Stimulated activated CD8-positive, alpha-beta memory T cell treated with anti-CD3 and anti-CD28 coated beads, Interleukin-2, amount 100 ng/mL, for 1 hour (primary cell): Measurements from ENCODE around the gene DIPK1B.

Experiments
- DNase-seq, 2 donors: peaks; one replicate each; pipeline ENCODE4 v3.0.0-alpha.2; 2020; ENCODE audit warnings: low read depth in 2 of 2

Gene DIPK1B

DNA sequence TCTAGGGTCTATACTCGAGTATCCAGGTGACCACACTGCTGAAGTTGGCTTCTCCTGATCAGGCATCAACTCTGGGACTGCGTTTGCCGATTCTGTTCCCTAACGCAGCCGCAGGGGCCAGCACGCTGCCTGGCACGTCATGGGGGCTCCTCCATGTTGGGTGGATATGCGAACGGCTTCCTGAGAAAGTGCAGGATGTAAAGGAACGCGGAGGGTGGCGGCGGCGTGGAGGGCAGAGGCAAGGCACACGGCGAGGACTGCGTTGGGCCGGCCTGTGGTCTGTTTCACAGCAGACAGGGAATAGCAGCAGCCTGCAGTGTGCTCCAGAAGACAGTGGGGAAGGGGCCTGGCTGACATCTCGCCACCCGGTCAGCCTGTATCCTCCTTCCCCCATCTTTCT lies 26.6 kb downstream of the DIPK1B start:
- no peak for DNase-seq

DNA sequence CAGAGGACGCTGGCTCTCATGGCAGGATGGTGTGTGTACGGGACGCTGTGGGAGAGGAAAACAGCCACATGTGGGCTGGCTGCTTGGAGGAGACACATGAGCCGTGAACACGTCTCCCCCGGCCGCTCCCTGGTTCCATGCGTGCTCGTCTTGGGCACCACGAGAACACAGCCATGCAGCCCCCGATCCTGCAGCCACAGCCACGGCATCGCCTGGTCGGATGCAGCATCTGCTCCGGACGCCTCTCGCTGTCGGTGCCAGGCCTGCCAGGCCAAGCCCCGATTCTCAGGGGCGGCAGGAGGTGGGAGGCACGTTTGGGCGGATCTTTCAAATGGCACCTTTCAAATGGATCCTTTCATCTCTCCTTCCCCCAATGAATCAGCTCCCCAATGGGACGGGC lies 27.1 kb downstream of the DIPK1B start:
- DNase-seq: no peak

DNA sequence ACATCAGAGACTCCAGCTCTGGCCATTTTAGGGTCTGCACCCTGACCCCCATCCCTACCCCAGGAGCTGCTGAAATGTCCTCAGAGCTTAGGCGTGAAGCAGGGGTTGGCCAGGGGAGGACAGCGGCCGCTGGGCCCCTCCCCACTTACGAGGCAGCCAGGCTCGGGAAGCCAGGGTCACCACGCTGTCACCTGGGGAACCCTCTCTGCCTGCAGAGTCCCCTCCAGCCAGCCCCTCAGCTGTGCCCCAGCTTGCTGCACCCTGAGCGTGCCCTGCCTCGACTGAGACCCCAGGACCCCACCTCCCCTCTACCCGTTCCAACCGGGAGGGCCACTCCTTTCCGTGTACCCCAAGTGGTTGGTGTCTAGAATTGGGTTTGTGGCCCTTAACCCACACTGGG lies 27.7 kb downstream of the DIPK1B start:
- DNase-seq: no peak

DNA sequence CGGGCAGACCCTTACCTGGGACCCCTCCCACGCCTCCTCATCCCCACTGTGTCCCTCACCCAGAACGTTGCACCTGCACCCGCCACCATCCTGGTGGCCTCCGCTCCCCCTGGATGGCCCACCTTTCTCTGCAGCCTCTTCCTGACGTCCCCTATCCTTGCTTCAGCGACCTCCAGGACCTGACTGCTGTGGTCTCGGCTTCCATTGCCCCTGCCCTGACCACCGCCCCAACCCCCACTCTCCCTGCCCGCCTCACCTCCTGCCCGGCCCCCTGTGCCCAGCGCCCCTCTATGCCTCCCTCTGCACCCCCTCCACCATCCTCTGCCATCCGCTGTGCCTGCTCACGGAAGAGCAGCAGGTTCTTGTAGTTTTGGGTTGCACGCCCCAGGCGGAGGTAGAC lies 28.1 kb downstream of the DIPK1B start:
- DNase-seq: no peak

GRCh38 chr9:136740971-136741882 lies 28.9 kb downstream of the DIPK1B start:
- DNase-seq: no peak

GRCh38 chr9:136741883-136742571 lies 29.7 kb downstream of the DIPK1B start:
- DNase-seq: no peak

- no peak for DNase-seq
These were observed 30.4 kb downstream of the DIPK1B start, which contains the start of gene LCN10 for GRCh38 chr9:136742591-136743391. TSS of gene LCN10 (minus strand) at chr9:136742940. CDS start at chr9:136742903, 37 bp downstream.

DNA sequence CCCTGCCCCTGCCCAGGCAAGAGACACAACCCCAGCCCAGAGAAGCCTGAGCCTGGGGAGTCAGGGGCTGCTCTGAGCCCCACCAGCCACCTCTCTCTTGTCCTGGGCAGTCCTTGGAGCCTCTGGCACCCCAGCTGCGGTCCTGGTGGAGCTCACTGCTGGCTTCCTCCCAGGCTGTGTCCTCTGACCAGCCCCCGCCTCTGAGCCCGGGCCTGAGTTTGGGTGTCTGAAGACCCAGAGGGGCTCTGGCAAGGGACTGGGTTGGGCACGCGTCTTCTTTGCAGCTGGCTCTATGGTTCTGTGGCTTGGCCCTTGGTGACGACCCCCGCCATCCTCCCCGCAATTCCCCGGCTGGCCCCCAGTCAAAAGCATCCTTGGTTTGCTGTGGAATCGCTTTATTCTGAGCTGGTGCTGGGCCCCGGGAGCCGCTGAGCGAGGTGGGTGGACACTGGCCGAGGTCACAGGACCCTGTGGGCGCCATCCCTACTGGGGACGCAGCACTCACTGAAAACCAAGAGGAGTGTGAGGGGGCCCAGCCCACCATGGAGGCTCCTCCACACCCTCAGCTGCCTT lies 31.4 kb downstream of the DIPK1B start:
- no peak for DNase-seq

GRCh38 chr9:136744773-136745172 lies 32.4 kb downstream of the DIPK1B start:
- DNase-seq: no peak

GRCh38 chr9:136745389-136746154 lies 33.2 kb downstream of the DIPK1B start:
- DNase-seq: no peak

DNA sequence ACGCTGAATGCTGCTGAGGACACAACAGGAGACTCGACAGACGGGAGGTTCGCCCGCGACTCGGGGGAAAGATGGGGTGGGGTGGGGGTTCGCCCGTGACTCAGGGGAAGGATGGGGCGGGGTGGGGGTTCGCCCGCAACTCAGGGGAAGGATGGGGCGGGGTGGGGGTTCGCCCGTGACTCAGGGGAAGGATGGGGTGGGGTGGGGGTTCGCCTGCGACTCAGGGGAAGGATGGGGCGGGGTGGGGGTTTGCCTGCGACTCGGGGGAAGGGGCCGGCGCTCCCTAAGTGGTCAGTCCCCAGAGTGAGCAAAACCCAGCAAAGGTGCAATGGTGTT lies 33.8 kb downstream of the DIPK1B start:
- no peak for DNase-seq

GRCh38 chr9:136746621-136747020 lies 34.2 kb downstream of the DIPK1B start:
- DNase-seq: no peak

DNA sequence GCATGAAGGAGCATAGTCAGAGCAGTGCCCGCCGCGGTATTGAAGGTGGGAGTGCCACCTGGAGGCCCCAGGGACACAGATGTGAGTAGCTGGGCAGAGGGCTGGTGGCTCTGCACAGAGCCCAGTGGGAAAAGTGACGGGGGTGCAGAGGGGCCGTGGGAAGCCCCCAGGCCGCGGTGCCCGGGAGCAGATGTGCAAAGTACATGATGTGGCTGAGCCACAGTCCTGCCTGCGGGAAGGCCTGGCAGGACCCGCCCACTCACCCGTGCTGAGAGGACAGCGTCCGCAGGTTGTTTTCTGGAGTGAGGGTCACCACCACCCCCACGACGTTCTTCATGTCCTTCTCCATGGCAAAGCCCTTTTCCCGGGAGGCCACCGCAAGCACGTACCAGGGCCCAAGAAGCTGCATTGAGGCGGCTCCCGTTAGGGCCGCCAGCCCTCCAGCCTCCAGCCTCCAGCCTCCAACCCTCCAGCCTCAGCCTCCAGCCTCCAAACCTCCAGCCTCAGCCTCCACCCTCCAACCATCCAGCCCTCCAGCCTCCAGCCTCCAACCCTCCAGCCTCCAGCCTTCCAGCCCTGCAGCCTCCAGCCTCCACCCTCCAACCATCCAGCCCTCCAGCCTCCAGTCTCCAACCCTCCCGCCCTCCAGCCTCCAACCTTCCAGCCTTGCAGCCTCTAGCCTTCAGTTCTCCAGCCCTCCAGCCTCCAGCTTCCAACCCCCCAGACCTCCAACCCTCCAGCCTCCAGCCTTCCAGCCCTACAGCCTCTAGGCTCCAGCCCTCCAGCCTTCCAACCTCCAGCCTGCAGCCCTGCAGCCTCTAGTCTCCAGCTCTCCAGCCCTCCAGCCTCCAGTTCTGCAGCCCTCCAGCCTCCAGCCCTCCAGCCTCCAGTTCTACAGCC lies 35.0 kb downstream of the DIPK1B start:
- no peak for DNase-seq

DNA sequence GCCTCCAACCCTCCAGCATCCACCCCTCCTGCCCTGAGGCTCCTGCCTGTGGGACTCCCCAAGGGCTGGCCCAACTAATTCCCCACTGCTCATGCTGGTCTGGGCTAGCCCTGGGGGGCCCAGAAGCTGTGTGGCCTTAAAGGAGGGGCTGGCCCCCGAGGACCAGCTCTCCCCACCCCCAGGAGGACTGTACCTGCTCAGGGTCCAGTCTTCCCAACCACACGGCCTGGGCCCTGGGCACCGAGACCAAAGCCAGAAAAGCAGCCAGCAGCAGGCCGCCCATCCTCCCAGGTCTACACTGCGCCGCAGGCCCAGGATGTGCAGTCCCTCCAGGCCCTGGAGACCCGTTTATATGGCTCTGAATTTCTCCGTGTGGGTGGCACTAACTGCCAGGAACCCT lies 35.8 kb downstream of the DIPK1B start, which contains the start of gene LCN6:
Gene LCN6, minus strand, starts transcription at position 325 of the 400 bp plus-strand sequence. Its CDS starts 42 bp downstream, at position 283.
- no peak for DNase-seq

DNA sequence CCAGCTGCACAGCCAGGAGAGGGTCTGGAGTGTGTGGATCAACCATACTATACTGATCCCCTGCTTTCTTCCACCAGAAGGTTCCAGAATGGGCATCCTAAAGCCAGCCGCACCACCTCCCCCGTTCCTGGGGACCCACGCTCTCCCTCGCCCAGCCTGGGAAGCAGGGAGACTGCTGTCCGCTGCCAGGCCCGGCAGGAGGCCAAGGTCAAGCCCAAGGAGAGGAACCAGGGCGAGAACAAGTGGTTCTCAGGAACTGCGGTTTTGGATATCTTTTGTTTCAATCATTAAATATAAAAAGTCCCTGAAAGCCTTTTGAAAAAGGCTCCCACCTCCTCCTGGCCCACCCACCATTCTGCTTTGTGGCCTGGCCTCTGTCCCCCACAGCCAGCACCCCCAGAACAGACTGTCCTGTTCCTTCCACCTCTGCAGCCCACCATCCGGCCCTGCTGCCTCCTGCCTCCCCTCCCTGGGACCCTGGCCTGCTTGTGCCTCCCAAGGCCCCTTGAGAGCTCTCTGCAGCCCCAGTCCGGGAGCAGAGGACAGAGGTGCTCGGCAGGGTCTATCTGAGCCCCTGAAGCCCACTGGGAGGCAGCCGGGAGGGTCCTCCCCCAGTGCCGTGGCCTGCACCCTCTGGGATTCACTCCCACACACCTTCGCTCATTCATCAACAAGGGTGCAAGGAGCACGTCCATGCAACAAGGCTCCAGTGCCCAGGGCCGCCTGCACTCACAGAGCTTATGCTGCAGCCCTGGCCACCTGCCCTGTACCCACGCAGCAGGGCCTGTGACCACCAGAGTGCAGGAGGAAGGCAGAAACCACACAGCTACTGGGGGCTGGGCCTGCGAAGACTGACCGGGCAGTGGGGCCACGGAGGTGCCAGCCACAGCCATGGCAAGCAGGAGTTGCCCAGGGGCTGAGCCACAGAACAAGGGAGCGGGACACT lies 36.6 kb downstream of the DIPK1B start:
- DNase-seq: no peak

DNA sequence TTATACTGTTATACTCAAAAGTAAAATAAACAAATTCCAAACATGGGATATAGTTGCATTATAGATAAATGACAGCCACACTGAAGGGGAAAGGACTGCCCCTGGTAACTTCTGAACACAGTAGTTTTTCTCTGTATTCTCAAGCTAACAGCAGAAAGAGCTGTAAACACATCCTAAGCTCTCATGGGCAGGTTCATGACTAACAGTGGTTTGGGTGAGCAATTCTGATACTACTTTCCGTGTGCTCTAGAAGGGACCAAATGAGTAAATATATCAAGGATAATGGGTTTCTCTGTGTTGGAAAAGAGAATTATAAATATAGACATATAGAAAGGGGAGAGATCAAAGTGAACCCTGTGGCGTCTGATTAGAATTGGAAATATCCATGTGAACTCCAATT lies 38.2 kb downstream of the DIPK1B start:
- no peak for DNase-seq

DNA sequence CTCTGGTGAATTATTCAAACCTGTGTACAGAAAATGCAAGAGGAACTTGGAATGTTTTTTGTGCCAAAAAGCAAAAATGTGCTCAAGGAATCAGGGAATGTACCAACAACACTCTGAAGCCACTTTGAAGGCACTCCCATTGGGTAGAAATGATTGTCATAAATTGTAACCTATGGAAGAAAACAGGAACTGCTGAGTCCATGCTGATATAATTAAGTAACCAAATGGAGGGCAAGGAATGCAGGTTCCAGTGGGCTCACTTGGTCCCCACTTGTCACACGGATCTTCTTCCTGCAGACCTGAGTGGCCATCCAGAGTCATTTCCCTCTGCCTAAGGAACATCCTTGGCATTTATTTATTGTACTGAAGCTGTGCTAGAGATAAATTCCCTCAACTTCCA lies 38.9 kb downstream of the DIPK1B start:
- no peak for DNase-seq

GRCh38 chr9:136751814-136752213 lies 39.4 kb downstream of the DIPK1B start:
- DNase-seq: no peak
